IMR-90 (cell line): Measurements from ENCODE around the gene NPL. TPM values are rescaled to one million over a fixed set of nuclear protein-coding genes. Genes with fewer than 3 reads are reported as not detected.

Source experiments
- ATAC-seq: fragments of 200-7000 bp; cut with Tn5 transposase; 2 replicates; pipeline ENCODE4 v1.9.1; 2020; ENCODE audit warnings: low read depth, mild to moderate bottlenecking, moderate library complexity
- BruUV-seq: library from RNA; stranded (reverse); fragments of 400-500 nt; replicated peaks from 2 replicates; lab custom pipeline; 2021; lab: Mats Ljungman, UMichigan
- CTCF ChIA-PET: fragments of 300-600 bp; formaldehyde crosslinking; extraction: SDS; loops from one replicate; lab custom pipeline; 2021; ENCODE audit warnings: antibody characterized with exemption; lab: Yijun Ruan, JAX
- POLR2A ChIA-PET: fragments of 300-600 bp; sonication (Branson Sonifier 250); formaldehyde crosslinking; loops from one replicate; lab custom pipeline; 2022; ENCODE audit warnings: antibody characterized with exemption; ENCODE audit not compliant: unreplicated experiment; lab: Charles Lee
- DNase-seq: peaks from one replicate; pipeline ENCODE4 v3.0.0; 2013
- H2AFZ ChIP-seq: replicated peaks from 2 replicates; pipeline ENCODE3; 2013; ENCODE audit warnings: low read length, mild to moderate bottlenecking; ENCODE audit not compliant: poor library complexity
- H2AK5ac ChIP-seq: 2 replicates; pipeline ENCODE4 v1.6.1; 2013; ENCODE audit warnings: low read depth, low read length, inconsistent platforms
- H2AK9ac ChIP-seq: replicated peaks from 2 replicates; pipeline ENCODE3; 2013; ENCODE audit warnings: mild to moderate bottlenecking, low read depth, low read length, moderate library complexity; ENCODE audit not compliant: poor library complexity
- H2BK120ac ChIP-seq: 2 replicates; pipeline ENCODE4 v1.6.1; 2013; ENCODE audit warnings: low read depth, low read length, inconsistent platforms
- H2BK15ac ChIP-seq: 3 replicates; pipeline ENCODE4 v1.6.1; 2013; ENCODE audit warnings: low read depth, low read length, inconsistent platforms
- H2BK20ac ChIP-seq: 2 replicates; pipeline ENCODE4 v1.6.1; 2013; ENCODE audit warnings: low read depth, mild to moderate bottlenecking, inconsistent platforms, low read length, moderate library complexity
- H2BK5ac ChIP-seq: 2 replicates; pipeline ENCODE4 v1.6.1; 2013; ENCODE audit warnings: mild to moderate bottlenecking, low read depth, low read length, inconsistent platforms; ENCODE audit not compliant: poor library complexity, severe bottlenecking
- H3K14ac ChIP-seq: replicated peaks from 2 replicates; pipeline ENCODE4 v1.6.1; 2013; ENCODE audit warnings: low read depth, low read length, inconsistent platforms
- H3K18ac ChIP-seq: 2 replicates; pipeline ENCODE4 v1.6.1; 2013; ENCODE audit warnings: low read depth, low read length, control low read depth
- H3K23ac ChIP-seq: 2 replicates; pipeline ENCODE4 v1.6.1; 2013; ENCODE audit warnings: low read depth, low read length, inconsistent platforms
- H3K27ac ChIP-seq: 2 replicates; pipeline ENCODE4 v1.5.1; 2013; ENCODE audit warnings: mild to moderate bottlenecking, control low read depth, low read length; ENCODE audit not compliant: insufficient read depth
- H3K27me3 ChIP-seq: 2 replicates; pipeline ENCODE4 v1.6.1; 2013; ENCODE audit warnings: low read length; ENCODE audit not compliant: control insufficient read depth, insufficient read depth
- H3K36me3 ChIP-seq: 2 replicates; pipeline ENCODE4 v1.6.1; 2013; ENCODE audit warnings: low read length, mixed read lengths; ENCODE audit not compliant: control insufficient read depth, insufficient read depth
- H3K4ac ChIP-seq: 2 replicates; pipeline ENCODE4 v1.6.1; 2013; ENCODE audit warnings: low read depth, low read length, inconsistent platforms
- H3K4me1 ChIP-seq: 2 replicates; pipeline ENCODE4 v1.6.1; 2013; ENCODE audit warnings: low read length, mixed read lengths; ENCODE audit not compliant: control insufficient read depth, insufficient read depth
- H3K4me2 ChIP-seq: 2 replicates; pipeline ENCODE4 v1.6.1; 2013; ENCODE audit warnings: low read depth, mild to moderate bottlenecking, control low read depth, low read length, moderate library complexity
- H3K4me3 ChIP-seq: 2 replicates; pipeline ENCODE4 v1.5.1; 2013; ENCODE audit warnings: low read depth, mild to moderate bottlenecking, control low read depth, low read length, moderate library complexity; ENCODE audit not compliant: insufficient read depth
- H3K56ac ChIP-seq: 2 replicates; pipeline ENCODE4 v1.6.1; 2013; ENCODE audit warnings: low read length, inconsistent platforms; ENCODE audit not compliant: insufficient read depth; ENCODE audit errors: extremely low read depth
- H3K79me1 ChIP-seq, 2 experiments: 2 replicates each; pipeline ENCODE4 v1.6.1; 2013; ENCODE audit warnings: low read length in 2 of 2, inconsistent platforms in 1 of 2, low read depth in 1 of 2
- H3K9ac ChIP-seq: 2 replicates; pipeline ENCODE4 v1.6.1; 2013; ENCODE audit warnings: low read depth, low read length, control low read depth
- H3K9me1 ChIP-seq: 2 replicates; pipeline ENCODE4 v1.6.1; 2013; ENCODE audit warnings: low read length, inconsistent platforms; ENCODE audit not compliant: insufficient read depth
- H3K9me3 ChIP-seq: 2 replicates; pipeline ENCODE4 v1.6.1; 2013; ENCODE audit warnings: low read length; ENCODE audit not compliant: control insufficient read depth, insufficient read depth
- H4K20me1 ChIP-seq: 2 replicates; pipeline ENCODE4 v1.6.1; 2013; ENCODE audit warnings: low read length, inconsistent platforms; ENCODE audit not compliant: insufficient read depth
- H4K5ac ChIP-seq: 2 replicates; pipeline ENCODE4 v1.6.1; 2013; ENCODE audit warnings: mild to moderate bottlenecking, low read depth, low read length, control low read depth
- H4K8ac ChIP-seq, 2 experiments: 2 replicates each; pipeline ENCODE4 v1.6.1; 2013; ENCODE audit warnings: low read depth in 2 of 2, low read length in 2 of 2, control low read depth in 1 of 2, inconsistent platforms in 1 of 2
- H4K91ac ChIP-seq: 2 replicates; pipeline ENCODE4 v1.6.1; 2013; ENCODE audit warnings: low read depth, low read length, inconsistent platforms; ENCODE audit not compliant: insufficient read depth
- BHLHE40 ChIP-seq: fragments of 150-350 bp; IDR thresholded peaks from 2 replicates; pipeline ENCODE4 v1.6.1; 2016; ENCODE audit warnings: mild to moderate bottlenecking, low read depth, low read length
- CEBPB ChIP-seq: IDR thresholded peaks from 2 replicates; pipeline ENCODE4 v1.6.1; 2012; ENCODE audit warnings: low read depth, low read length, improper control_type of control experiment
- CHD1 ChIP-seq: IDR thresholded peaks from 2 replicates; pipeline ENCODE4 v1.6.1; 2012; ENCODE audit warnings: low read depth, low read length, improper control_type of control experiment
- FOS ChIP-seq: fragments of 150-350 bp; IDR thresholded peaks from 2 replicates; pipeline ENCODE4 v1.6.1; 2016; ENCODE audit warnings: low read depth, low read length
- MAFK ChIP-seq: IDR thresholded peaks from 2 replicates; pipeline ENCODE4 v1.6.1; 2012; ENCODE audit warnings: low read depth, low read length, improper control_type of control experiment
- MXI1 ChIP-seq: IDR thresholded peaks from 2 replicates; pipeline ENCODE4 v1.6.1; 2012; ENCODE audit warnings: low read depth, mild to moderate bottlenecking, low read length, moderate library complexity, borderline replicate concordance
- NFE2L2 ChIP-seq: fragments of 150-350 bp; IDR thresholded peaks from 2 replicates; pipeline ENCODE4 v1.6.1; 2016; ENCODE audit warnings: low read depth, mild to moderate bottlenecking, low read length
- POLR2A ChIP-seq: IDR thresholded peaks from 2 replicates; pipeline ENCODE4 v1.6.1; 2012; ENCODE audit warnings: mild to moderate bottlenecking, low read depth, low read length
- RAD21 ChIP-seq: IDR thresholded peaks from 2 replicates; pipeline ENCODE4 v1.6.1; 2012; ENCODE audit warnings: low read length, improper control_type of control experiment
- RCOR1 ChIP-seq: IDR thresholded peaks from 2 replicates; pipeline ENCODE4 v1.6.1; 2012; ENCODE audit warnings: mild to moderate bottlenecking, low read length, improper control_type of control experiment; ENCODE audit not compliant: insufficient replicate concordance
- SMC3 ChIP-seq: fragments of 150-350 bp; IDR thresholded peaks from 2 replicates; pipeline ENCODE4 v1.6.1; 2016; ENCODE audit warnings: low read depth, mild to moderate bottlenecking, antibody characterized with exemption, low read length, moderate library complexity
- WGBS, 2 experiments: methylation state at CpG; one replicate each; pipeline versions ENCODE4 v1.1.5 to v1.1.7; 2013; ENCODE audit warnings: missing lambda C conversion rate in 2 of 2; ENCODE audit not compliant: insufficient read length in 1 of 2; ENCODE audit errors: extremely low coverage in 2 of 2; 5-methylcytosine and 5-hydroxymethylcytosine counted together
- dilution Hi-C: fragments of 300-500 bp; cut with HindIII; formaldehyde crosslinking; loops from one replicate; pipeline ENCODE4 v1.14.3; 2018; ENCODE audit warnings: low sequenced_read_pairs; ENCODE audit not compliant: unreplicated experiment
- in situ Hi-C: fragments of 300-500 bp; cut with MboI; formaldehyde crosslinking; loops from 3 replicates; pipeline ENCODE4 v1.14.3; 2019; ENCODE audit warnings: low sequenced_read_pairs, inconsistent platforms, mixed read lengths
- intact Hi-C: fragments of 100-400 bp; cut with micrococcal nuclease; formaldehyde crosslinking; loops from 2 replicates; pipeline ENCODE4 v1.10.0; 2022
- polyA plus RNA-seq, 3 experiments: library from polyadenylated mRNA; depleted of rRNA; stranded (reverse); fragments of >200 nt; gene quantifications; 2 replicates each; pipeline ENCODE4 v1.2.3, GENCODE V29; 2012; ENCODE audit warnings: low replicate concordance in 1 of 3
- total RNA-seq: library from RNA; depleted of rRNA; stranded (reverse); fragments of >200 nt; gene quantifications from 2 replicates; pipeline ENCODE4 v1.2.3, GENCODE V29; 2012
- TF ChIP-seq, protein P1 (sequence below): fragments of 150-350 bp; IDR thresholded peaks from 2 replicates; pipeline ENCODE4 v1.6.1; 2017; ENCODE audit warnings: mild to moderate bottlenecking, antibody characterized with exemption, low read length, low read depth
- TF ChIP-seq, protein P2 (sequence below): fragments of 150-350 bp; IDR thresholded peaks from 2 replicates; pipeline ENCODE4 v1.6.1; 2016; ENCODE audit warnings: low read depth, mild to moderate bottlenecking, low read length, moderate library complexity, borderline replicate concordance

The NPL gene
- total and polyA plus RNA-seq, 2 of the 4 experiments (the other 2 are of a cell fraction) = 0.36 to 0.68 TPM

DNA sequence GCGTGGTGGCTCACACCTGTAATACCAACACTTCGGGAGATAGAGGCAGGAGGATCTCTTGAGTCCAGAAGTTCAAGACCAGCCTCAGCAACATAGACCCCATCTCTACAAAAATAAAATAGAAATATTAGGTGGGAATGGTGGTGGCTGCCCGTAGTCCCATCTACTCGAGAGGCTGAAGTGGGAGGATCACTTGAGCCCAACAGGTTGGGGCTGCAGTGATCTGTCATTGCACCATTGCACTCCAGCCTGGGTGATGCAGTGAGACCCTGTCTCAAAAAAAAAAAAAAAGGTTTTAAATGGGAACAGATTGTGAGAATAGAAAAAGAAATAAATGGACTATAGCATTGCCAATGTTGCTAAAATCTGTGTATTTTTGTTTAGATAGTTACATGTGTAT lies 60.7 kb downstream of the NPL start:
- Histone ChIP-seq H2BK120ac (no peak overlapping the region), H2BK5ac (no peak overlapping the region), H3K4me3 (no peak overlapping the region), H3K9me1 (peaks cover 9% of the 10 kb centered on the region; the same call in 1 of the 2 replicates), H3K27ac (no peak overlapping the region), H3K18ac (no peak overlapping the region), H2AK5ac (no peak overlapping the region), H4K5ac (no peak overlapping the region), H3K4me1 (no peaks in the 10 kb centered on the region), H3K9me3 (no peaks in the 10 kb centered on the region), H3K4me2 (no peak overlapping the region), H4K8ac (no peak overlapping the region), H3K36me3 (peaks cover 50% of the 10 kb centered on the region), H2AFZ (no peak overlapping the region), H3K9ac (no peak overlapping the region), H2BK20ac (no peak overlapping the region), H3K79me1 (peaks cover 23 to 51% of the 10 kb centered on the region in 2 experiments), H3K56ac (no peak overlapping the region), H4K91ac (no peak overlapping the region), H4K20me1 (peaks cover 71% of the 10 kb centered on the region), H3K14ac (no peak overlapping the region), H2BK15ac (no peak overlapping the region), H2AK9ac (no peak overlapping the region), H3K23ac (no peak overlapping the region), H3K4ac (no peak overlapping the region), H3K27me3 (no peaks in the 10 kb centered on the region)
- BruUV-seq = no TSS peak
- CTCF ChIA-PET = no interaction called here
- ATAC-seq (no peak), DNase-seq (no peak)
- POLR2A ChIA-PET = no interaction called here
- TF ChIP-seq CEBPB (no peak), RCOR1 (no peak), FOS (no peak), NFE2L2 (no peak), BHLHE40 (no peak), MXI1 (no peak), SMC3 (no peak), MAFK (no peak), POLR2A (no peak), CHD1 (no peak), RAD21 (no peak)
- TF ChIP-seq, protein P1, sequence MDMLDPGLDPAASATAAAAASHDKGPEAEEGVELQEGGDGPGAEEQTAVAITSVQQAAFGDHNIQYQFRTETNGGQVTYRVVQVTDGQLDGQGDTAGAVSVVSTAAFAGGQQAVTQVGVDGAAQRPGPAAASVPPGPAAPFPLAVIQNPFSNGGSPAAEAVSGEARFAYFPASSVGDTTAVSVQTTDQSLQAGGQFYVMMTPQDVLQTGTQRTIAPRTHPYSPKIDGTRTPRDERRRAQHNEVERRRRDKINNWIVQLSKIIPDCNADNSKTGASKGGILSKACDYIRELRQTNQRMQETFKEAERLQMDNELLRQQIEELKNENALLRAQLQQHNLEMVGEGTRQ = no peak
- TF ChIP-seq, protein P2, sequence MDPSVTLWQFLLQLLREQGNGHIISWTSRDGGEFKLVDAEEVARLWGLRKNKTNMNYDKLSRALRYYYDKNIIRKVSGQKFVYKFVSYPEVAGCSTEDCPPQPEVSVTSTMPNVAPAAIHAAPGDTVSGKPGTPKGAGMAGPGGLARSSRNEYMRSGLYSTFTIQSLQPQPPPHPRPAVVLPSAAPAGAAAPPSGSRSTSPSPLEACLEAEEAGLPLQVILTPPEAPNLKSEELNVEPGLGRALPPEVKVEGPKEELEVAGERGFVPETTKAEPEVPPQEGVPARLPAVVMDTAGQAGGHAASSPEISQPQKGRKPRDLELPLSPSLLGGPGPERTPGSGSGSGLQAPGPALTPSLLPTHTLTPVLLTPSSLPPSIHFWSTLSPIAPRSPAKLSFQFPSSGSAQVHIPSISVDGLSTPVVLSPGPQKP = no peak
- dilution Hi-C loops (no loop called here), in situ Hi-C loops (no loop called here), intact Hi-C loops (no loop called here)
- no CpG with 5 or more reads among the region's 4 CpGs for WGBS, 2 experiments
